ENCODE data around the gene LRRC3.
"Not testable (repeated sequence)": the region's sequence is repeated elsewhere in the genome, so short reads cannot be mapped to it uniquely, and the experiment has no call there.

The LRRC3 gene

GRCh38 chr21:44466996-44467858, 11.9 kb downstream of the LRRC3 start:
- no peaks in the 10 kb centered on the region for H3K36me3 ChIP-seq (ENCODE audit: insufficient read depth, low read length)
- H3K9ac ChIP-seq (ENCODE audit: low read depth, low read length) = no peak overlapping the region
- no peaks in the 10 kb centered on the region for H3K9me3 ChIP-seq (ENCODE audit: control insufficient read depth, insufficient read depth, low read length)

DNA sequence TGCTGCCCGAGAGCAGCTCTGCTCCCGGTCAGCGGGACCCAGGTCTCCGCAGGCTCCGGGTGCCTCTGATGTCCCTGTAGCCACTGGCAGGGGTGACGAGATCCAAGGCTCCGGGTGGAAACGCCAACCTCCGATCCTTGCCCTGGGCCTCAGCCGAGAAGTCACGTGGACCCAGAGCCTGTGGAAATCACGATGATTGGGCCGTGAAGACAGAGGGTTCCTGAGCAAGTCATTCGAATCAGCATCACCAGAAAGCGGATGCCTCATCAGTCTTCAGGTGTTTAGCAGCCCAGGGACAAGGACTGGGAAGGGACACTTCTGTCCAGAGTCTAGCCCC, 12.5 kb downstream of the LRRC3 start:
- no peaks in the 10 kb centered on the region for H3K9me3 ChIP-seq (ENCODE audit: control insufficient read depth, insufficient read depth, low read length)
- H3K4me1 ChIP-seq (ENCODE audit: insufficient read depth, low read length) = no peaks in the 10 kb centered on the region
- H3K9ac ChIP-seq (ENCODE audit: low read depth, low read length) = no peak overlapping the region
- H3K36me3 ChIP-seq (ENCODE audit: insufficient read depth, low read length) = no peaks in the 10 kb centered on the region

More at GRCh38 chr21:44466996-44467858, 11.9 kb downstream of the LRRC3 start:
- H3K4me1 ChIP-seq (ENCODE audit: insufficient read depth, low read length) = no peaks in the 10 kb centered on the region

- H3K9me3 ChIP-seq (ENCODE audit: control insufficient read depth, insufficient read depth, low read length) = no peaks in the 10 kb centered on the region
- no peak overlapping the region for H3K9ac ChIP-seq (ENCODE audit: low read depth, low read length)
- H3K36me3 ChIP-seq (ENCODE audit: insufficient read depth, low read length) = no peaks in the 10 kb centered on the region
- H3K4me1 ChIP-seq (ENCODE audit: insufficient read depth, low read length) = no peaks in the 10 kb centered on the region
These were observed 16.0 kb downstream of the LRRC3 start for GRCh38 chr21:44471341-44471740.

- Histone ChIP-seq H3K36me3 (ENCODE audit: insufficient read depth, low read length) (no peaks in the 10 kb centered on the region), H3K9me3 (ENCODE audit: control insufficient read depth, insufficient read depth, low read length) (no peaks in the 10 kb centered on the region), H3K4me1 (ENCODE audit: insufficient read depth, low read length) (no peaks in the 10 kb centered on the region), H3K9ac (ENCODE audit: low read depth, low read length) (no peak overlapping the region)
These were observed 16.7 kb downstream of the LRRC3 start for GRCh38 chr21:44471996-44472395.

- Histone ChIP-seq H3K4me1 (ENCODE audit: insufficient read depth, low read length) (no peaks in the 10 kb centered on the region), H3K9me3 (ENCODE audit: control insufficient read depth, insufficient read depth, low read length) (no peaks in the 10 kb centered on the region), H3K36me3 (ENCODE audit: insufficient read depth, low read length) (no peaks in the 10 kb centered on the region), H3K9ac (ENCODE audit: low read depth, low read length) (no peak overlapping the region)
These were observed 18.7 kb downstream of the LRRC3 start for GRCh38 chr21:44473915-44474555.

DNA sequence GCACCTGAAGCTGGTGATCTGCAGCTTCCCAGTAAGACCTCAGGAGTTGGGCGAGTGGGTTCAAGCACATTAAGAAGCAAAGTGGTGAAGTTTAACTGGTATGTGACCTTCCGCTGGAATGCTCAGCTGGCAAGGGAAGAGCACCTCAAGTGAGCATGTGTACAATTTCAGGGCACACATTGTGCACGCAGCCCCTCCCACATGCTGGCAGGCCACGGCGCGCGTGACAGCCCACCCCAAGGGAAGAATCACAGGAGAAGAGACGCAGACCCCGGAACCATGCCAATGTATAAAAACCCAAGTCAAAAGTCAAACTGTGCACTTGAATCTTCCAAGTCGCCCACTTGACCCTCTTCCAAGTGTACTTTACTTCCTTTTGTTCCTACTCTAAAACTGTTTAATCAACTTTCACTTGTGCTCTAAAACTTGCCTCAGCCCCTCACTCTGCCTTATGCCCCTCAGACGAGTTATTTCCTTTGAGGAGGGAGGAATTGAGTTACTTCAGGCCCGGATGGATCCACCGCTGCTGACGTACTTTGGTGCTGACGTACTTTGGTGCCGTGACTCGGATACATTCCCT, 20.0 kb downstream of the LRRC3 start:
- Histone ChIP-seq H3K9me3 (ENCODE audit: control insufficient read depth, insufficient read depth, low read length) (no peaks in the 10 kb centered on the region), H3K36me3 (ENCODE audit: insufficient read depth, low read length) (no peaks in the 10 kb centered on the region), H3K4me1 (ENCODE audit: insufficient read depth, low read length) (no peaks in the 10 kb centered on the region), H3K9ac (ENCODE audit: low read depth, low read length) (no peak overlapping the region)

DNA sequence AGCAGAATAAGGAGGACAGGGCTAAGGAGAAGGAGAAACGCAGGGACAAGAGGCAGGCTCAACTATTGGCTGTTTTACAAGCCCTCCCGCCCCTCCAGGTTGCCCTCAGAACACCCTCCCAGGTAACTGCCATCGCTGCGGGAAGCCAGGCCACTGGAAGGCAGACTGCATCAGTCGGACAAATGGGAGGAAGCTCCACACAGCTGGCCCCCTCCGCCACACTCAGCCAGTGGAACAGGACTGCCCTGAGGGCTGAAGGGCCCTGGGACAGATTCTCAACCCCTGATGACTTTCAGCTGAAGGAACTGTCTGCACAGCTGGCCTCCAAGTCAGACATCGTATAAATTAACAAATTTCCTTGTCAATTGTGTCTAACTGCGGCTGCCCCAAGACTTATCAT, 21.8 kb downstream of the LRRC3 start:
- H3K36me3 ChIP-seq (ENCODE audit: insufficient read depth, low read length) = no peaks in the 10 kb centered on the region
- no peaks in the 10 kb centered on the region for H3K4me1 ChIP-seq (ENCODE audit: insufficient read depth, low read length)
- H3K9ac ChIP-seq (ENCODE audit: low read depth, low read length) = no peak overlapping the region
- no peaks in the 10 kb centered on the region for H3K9me3 ChIP-seq (ENCODE audit: control insufficient read depth, insufficient read depth, low read length)

GRCh38 chr21:44477712-44478111, 22.4 kb downstream of the LRRC3 start:
- no peak overlapping the region for H3K9ac ChIP-seq (ENCODE audit: low read depth, low read length)
- no peaks in the 10 kb centered on the region for H3K4me1 ChIP-seq (ENCODE audit: insufficient read depth, low read length)
- no peaks in the 10 kb centered on the region for H3K9me3 ChIP-seq (ENCODE audit: control insufficient read depth, insufficient read depth, low read length)
- no peaks in the 10 kb centered on the region for H3K36me3 ChIP-seq (ENCODE audit: insufficient read depth, low read length)

DNA sequence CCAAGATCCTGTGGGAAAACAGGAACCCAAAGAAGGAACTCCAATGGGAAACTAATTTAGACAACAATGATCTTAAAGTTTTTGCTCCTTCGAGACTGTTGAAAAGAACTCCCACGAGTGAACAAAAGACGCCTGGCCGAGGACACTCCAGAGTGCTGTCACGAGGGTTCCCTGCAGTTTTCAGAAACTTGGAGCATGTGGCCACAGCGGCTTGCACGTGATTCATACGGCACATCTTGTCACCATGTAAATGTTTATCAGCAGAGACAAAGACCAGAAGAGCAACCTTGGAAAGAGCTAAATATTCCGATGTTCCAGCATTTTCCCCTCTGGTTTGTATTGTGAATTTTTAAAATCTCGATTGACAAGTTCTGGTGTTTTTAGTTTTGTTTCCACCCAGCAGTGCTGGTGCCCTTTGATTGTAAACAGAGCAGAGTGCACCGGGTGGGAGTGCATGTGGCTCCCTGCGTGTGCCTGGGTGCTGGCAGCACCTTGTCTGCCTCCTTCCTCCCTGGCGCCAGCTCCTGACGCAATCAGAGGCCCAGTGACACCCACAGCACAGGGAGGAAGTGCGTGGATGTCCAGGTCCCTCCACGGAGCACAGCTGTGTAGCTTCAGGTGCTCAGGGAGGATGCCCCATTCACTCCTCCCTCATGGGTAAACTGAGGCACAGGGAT, 23.0 kb downstream of the LRRC3 start:
- no peak overlapping the region for H3K9ac ChIP-seq (ENCODE audit: low read depth, low read length)
- H3K9me3 ChIP-seq (ENCODE audit: control insufficient read depth, insufficient read depth, low read length) = no peaks in the 10 kb centered on the region
- no peaks in the 10 kb centered on the region for H3K36me3 ChIP-seq (ENCODE audit: insufficient read depth, low read length)
- no peaks in the 10 kb centered on the region for H3K4me1 ChIP-seq (ENCODE audit: insufficient read depth, low read length)

GRCh38 chr21:44478801-44479167, 23.5 kb downstream of the LRRC3 start:
- H3K36me3 ChIP-seq (ENCODE audit: insufficient read depth, low read length) = no peaks in the 10 kb centered on the region
- H3K9ac ChIP-seq (ENCODE audit: low read depth, low read length) = no peak overlapping the region
- H3K9me3 ChIP-seq (ENCODE audit: control insufficient read depth, insufficient read depth, low read length) = no peaks in the 10 kb centered on the region
- H3K4me1 ChIP-seq (ENCODE audit: insufficient read depth, low read length) = no peaks in the 10 kb centered on the region

- H3K9ac ChIP-seq (ENCODE audit: low read depth, low read length); H3K9me3 ChIP-seq (ENCODE audit: control insufficient read depth, insufficient read depth, low read length); H3K36me3 ChIP-seq (ENCODE audit: insufficient read depth, low read length); H3K4me1 ChIP-seq (ENCODE audit: insufficient read depth, low read length): not testable (repeated sequence)
These were observed 24.4 kb downstream of the LRRC3 start for GRCh38 chr21:44479556-44480199.

- Histone ChIP-seq H3K9ac (ENCODE audit: low read depth, low read length) (no peak overlapping the region), H3K9me3 (ENCODE audit: control insufficient read depth, insufficient read depth, low read length) (no peaks in the 10 kb centered on the region), H3K4me1 (ENCODE audit: insufficient read depth, low read length) (no peaks in the 10 kb centered on the region), H3K36me3 (ENCODE audit: insufficient read depth, low read length) (no peaks in the 10 kb centered on the region)
These were observed 25.1 kb downstream of the LRRC3 start for GRCh38 chr21:44480200-44481053.

- Histone ChIP-seq H3K9ac (ENCODE audit: low read depth, low read length) (no peak overlapping the region), H3K9me3 (ENCODE audit: control insufficient read depth, insufficient read depth, low read length) (no peaks in the 10 kb centered on the region), H3K36me3 (ENCODE audit: insufficient read depth, low read length) (no peaks in the 10 kb centered on the region), H3K4me1 (ENCODE audit: insufficient read depth, low read length) (no peaks in the 10 kb centered on the region)
These were observed 27.4 kb downstream of the LRRC3 start for GRCh38 chr21:44482581-44483287.
